MCF 10A (cell line): ENCODE data around the gene DIAPH3. TPM values are rescaled to one million over a fixed set of nuclear protein-coding genes. Genes with fewer than 3 reads are reported as not detected.
A peak's percentile ranks its signal among the peaks of the same experiment; 100 is the strongest.

Source experiments
- BruUV-seq: library from RNA; stranded (reverse); fragments of 400-500 nt; replicated peaks from 2 replicates; lab custom pipeline; 2021; lab: Mats Ljungman, UMichigan
- CTCF ChIA-PET: fragments of 300-600 bp; sonication (Branson Sonifier 250); formaldehyde crosslinking; extraction: SDS; loops from one replicate; lab custom pipeline; 2021; ENCODE audit warnings: antibody characterized with exemption, inconsistent platforms; lab: Yijun Ruan, JAX
- POLR2A ChIA-PET: fragments of 300-600, 350-650 bp; sonication (Branson Sonifier 250); formaldehyde crosslinking; extraction: SDS; loops from one replicate; lab custom pipeline; 2020; ENCODE audit warnings: antibody characterized with exemption, inconsistent platforms; lab: Yijun Ruan, JAX
- DNase-seq: peaks from one replicate; pipeline ENCODE4 v3.0.0-alpha.2; 2018; ENCODE audit not compliant: unreplicated experiment
- H3K27ac Mint-ChIP-seq: one replicate; pipeline ENCODE4 v1.8.0; 2022; ENCODE audit warnings: mild to moderate bottlenecking, low read depth, mixed read lengths; ENCODE audit not compliant: unreplicated experiment
- H3K27me3 Mint-ChIP-seq: one replicate; pipeline ENCODE4 v1.8.0; 2022; ENCODE audit warnings: mixed read lengths; ENCODE audit not compliant: insufficient read depth, unreplicated experiment
- H3K36me3 Mint-ChIP-seq: one replicate; pipeline ENCODE4 v1.8.0; 2022; ENCODE audit warnings: mild to moderate bottlenecking, moderate library complexity, mixed read lengths; ENCODE audit not compliant: insufficient read depth, unreplicated experiment
- H3K4me1 Mint-ChIP-seq: one replicate; pipeline ENCODE4 v1.8.0; 2022; ENCODE audit warnings: mixed read lengths; ENCODE audit not compliant: insufficient read depth, unreplicated experiment
- H3K4me3 Mint-ChIP-seq: one replicate; pipeline ENCODE4 v1.8.0; 2022; ENCODE audit warnings: mild to moderate bottlenecking, moderate library complexity, mixed read lengths; ENCODE audit not compliant: unreplicated experiment
- H3K9me3 Mint-ChIP-seq: one replicate; pipeline ENCODE4 v1.8.0; 2022; ENCODE audit warnings: mixed read lengths; ENCODE audit not compliant: unreplicated experiment
- CTCF ChIP-seq: fragments of 200-600 bp; IDR thresholded peaks from one replicate; pipeline ENCODE4 v1.8.0; 2022; ENCODE audit warnings: antibody characterized with exemption, mild to moderate bottlenecking; ENCODE audit not compliant: unreplicated experiment
- intact Hi-C: fragments of 100-400 bp; cut with micrococcal nuclease; formaldehyde crosslinking; loops from 2 replicates; pipeline ENCODE4 v1.14.1; 2022
- total RNA-seq: library from RNA; stranded (reverse); gene quantifications from 2 replicates; pipeline ENCODE4 v1.2.3, GENCODE V29; 2022

Gene DIAPH3
- total RNA-seq, 1 experiment from 2014 or later = 34.7 TPM

GRCh38 chr13:59686798-59687394 lies 476.8 kb downstream of the DIAPH3 start:
- no peaks in the 10 kb centered on the region for H3K4me1 Mint-ChIP-seq

GRCh38 chr13:59684105-59684504 lies 479.6 kb downstream of the DIAPH3 start:
- Mint-ChIP-seq H3K27ac (no peak overlapping the region), H3K36me3 (no peaks in the 10 kb centered on the region), H3K4me3 (no peak overlapping the region), H3K9me3 (no peaks in the 10 kb centered on the region), H3K4me1 (no peaks in the 10 kb centered on the region), H3K27me3 (no peaks in the 10 kb centered on the region)
- intact Hi-C loops = loop anchor here (5.0 to 10.0 kb wide), 2 partner anchors 161 to 543 kb away; no protein-coding TSS in a partner anchor
- BruUV-seq = no TSS peak
- DNase-seq = no peak
- ChIA-PET POLR2A (no interaction called here), CTCF (interaction anchor here (0.5 to 2.1 kb wide), 6 partner anchors 15 to 222 kb away, joined by 3 to 15 read pairs (median 3); no protein-coding TSS in a partner anchor)
- TF ChIP-seq CTCF = no peak

More at GRCh38 chr13:59686798-59687394, 476.8 kb downstream of the DIAPH3 start:
- H3K9me3 Mint-ChIP-seq = no peaks in the 10 kb centered on the region
- intact Hi-C loops = loop anchor here (5.0 to 10.0 kb wide), 2 partner anchors 158 to 745 kb away; no protein-coding TSS in a partner anchor
- ChIA-PET CTCF (interaction anchor here (0.8 to 1.8 kb wide), 3 partner anchors 9 to 1047 kb away, joined by 3 to 6 read pairs (median 4); no protein-coding TSS in a partner anchor), POLR2A (interaction anchor here (0.5 to 0.7 kb wide), 3 partner anchors 61 to 709 kb away, joined by 3 read pairs; no protein-coding TSS in a partner anchor)
- no peak for TF ChIP-seq CTCF
- no TSS peak for BruUV-seq
- H3K27ac Mint-ChIP-seq = no peak overlapping the region
- H3K27me3 Mint-ChIP-seq = no peaks in the 10 kb centered on the region
- no peak overlapping the region for H3K4me3 Mint-ChIP-seq
- DNase-seq = no peak
- H3K36me3 Mint-ChIP-seq = no peaks in the 10 kb centered on the region

- POLR2A ChIA-PET = no interaction called here
- H3K9me3 Mint-ChIP-seq = no peaks in the 10 kb centered on the region
- H3K36me3 Mint-ChIP-seq = no peaks in the 10 kb centered on the region
- peak overlapping the region; percentile 27 for H3K27ac Mint-ChIP-seq
- H3K27me3 Mint-ChIP-seq = no peaks in the 10 kb centered on the region
- H3K4me1 Mint-ChIP-seq = no peaks in the 10 kb centered on the region
- BruUV-seq = no TSS peak
- intact Hi-C loops = loop anchor here (2.0 to 10.0 kb wide), 4 partner anchors 163 to 647 kb away; partner anchors contain the start of gene DIAPH3
- no peak for DNase-seq
- no peak overlapping the region for H3K4me3 Mint-ChIP-seq
- TF ChIP-seq CTCF = no peak
- CTCF ChIA-PET = interaction anchor here (0.6 to 7.3 kb wide), 18 partner anchors 10 to 747 kb away, joined by 3 to 72 read pairs (median 4); no protein-coding TSS in a partner anchor
Measured at GRCh38 chr13:59681636-59682311, 482.0 kb downstream of the DIAPH3 start.
